VCaP (cell line): ENCODE measurements around the gene WHRN.

Source experiments
- H3K27ac ChIP-seq: fragments of 450-650 bp; 2 replicates; pipeline ENCODE4 v1.5.1; 2017
- CTCF ChIP-seq: fragments of 450-650 bp; conservative IDR thresholded peaks from 2 replicates; pipeline ENCODE4 v1.5.1; 2017; ENCODE audit warnings: mild to moderate bottlenecking, moderate library complexity

The WHRN gene

GRCh38 chr9:114497727-114498382 is 7.4 kb downstream of the WHRN start:
- TF ChIP-seq CTCF: no peak
- H3K27ac ChIP-seq: no peak overlapping the region

GRCh38 chr9:114497236-114497635 is 8.0 kb downstream of the WHRN start:
- H3K27ac ChIP-seq: no peak overlapping the region
- TF ChIP-seq CTCF: no peak

GRCh38 chr9:114496011-114496410 is 9.3 kb downstream of the WHRN start:
- H3K27ac ChIP-seq: no peak overlapping the region
- no peak for TF ChIP-seq CTCF

- no peak for TF ChIP-seq CTCF
- H3K27ac ChIP-seq: no peak overlapping the region
Observed at GRCh38 chr9:114494776-114495569, 10.3 kb downstream of the WHRN start.

- TF ChIP-seq CTCF: no peak
- H3K27ac ChIP-seq: no peak overlapping the region
Observed at GRCh38 chr9:114493521-114494184, 11.6 kb downstream of the WHRN start.

- H3K27ac ChIP-seq: no peak overlapping the region
- no peak for TF ChIP-seq CTCF
Observed at GRCh38 chr9:114492991-114493390, 12.3 kb downstream of the WHRN start.

- no peak overlapping the region for H3K27ac ChIP-seq
- TF ChIP-seq CTCF: no peak
Observed at GRCh38 chr9:114491430-114492003, 13.8 kb downstream of the WHRN start.
